GM18526 (cell line): ENCODE data around the gene INTS1.

ENCODE experiments used
- POLR2A ChIP-seq: IDR thresholded peaks from 3 replicates; pipeline ENCODE4 v1.6.1; 2011; ENCODE audit not compliant: insufficient read length; ENCODE audit errors: extremely low read depth

The INTS1 gene

GRCh38 chr7:1459920-1460820 is 44.0 kb downstream of the INTS1 start:
- TF ChIP-seq POLR2A = no peak

GRCh38 chr7:1459512-1459892 is 44.7 kb downstream of the INTS1 start:
- no peak for TF ChIP-seq POLR2A

- TF ChIP-seq POLR2A = peak; percentile 57
Measured at GRCh38 chr7:1458683-1459511, 45.3 kb downstream of the INTS1 start, which contains the start of gene MICALL2. Gene MICALL2 (minus strand): TSS chr7:1459470. CDS start chr7:1459326, 144 bp downstream.

- TF ChIP-seq POLR2A = no peak
Measured at GRCh38 chr7:1457949-1458682, 46.1 kb downstream of the INTS1 start.

- no peak for TF ChIP-seq POLR2A
Measured at GRCh38 chr7:1457059-1457948, 46.9 kb downstream of the INTS1 start.

- TF ChIP-seq POLR2A = no peak
Measured at GRCh38 chr7:1455955-1456354, 48.2 kb downstream of the INTS1 start.

- TF ChIP-seq POLR2A = no peak
Measured at GRCh38 chr7:1455241-1455939, 48.8 kb downstream of the INTS1 start.

GRCh38 chr7:1454542-1454941 is 49.6 kb downstream of the INTS1 start:
- no peak for TF ChIP-seq POLR2A

GRCh38 chr7:1452205-1452604 is 52.0 kb downstream of the INTS1 start:
- no peak for TF ChIP-seq POLR2A

- TF ChIP-seq POLR2A = no peak
Measured at GRCh38 chr7:1450987-1451386, 53.2 kb downstream of the INTS1 start.

GRCh38 chr7:1450431-1450830 is 53.8 kb downstream of the INTS1 start:
- no peak for TF ChIP-seq POLR2A

GRCh38 chr7:1449951-1450350 is 54.2 kb downstream of the INTS1 start:
- no peak for TF ChIP-seq POLR2A

- no peak for TF ChIP-seq POLR2A
Measured at GRCh38 chr7:1449501-1449900, 54.7 kb downstream of the INTS1 start.

- no peak for TF ChIP-seq POLR2A
Measured at GRCh38 chr7:1448958-1449357, 55.2 kb downstream of the INTS1 start.

GRCh38 chr7:1447551-1448244 is 56.5 kb downstream of the INTS1 start:
- no peak for TF ChIP-seq POLR2A
